ENCODE data around the gene C9orf50. TPM values are rescaled to one million over a fixed set of nuclear protein-coding genes. Genes with fewer than 3 reads are reported as not detected.

Gene C9orf50
- total RNA-seq, 2 experiments from 2014 or later = not detected

GRCh38 chr9:129626625-129627284 is 5.9 kb upstream of the C9orf50 start:
- ChIA-PET CTCF (interaction anchor here (0.9 to 4.3 kb wide), 3 partner anchors 111 to 495 kb away, joined by 3 to 38 read pairs (median 4); no protein-coding TSS in a partner anchor), POLR2A (interaction anchor here (0.7 to 4.4 kb wide), 14 partner anchors 13 to 1122 kb away, joined by 3 to 53 read pairs (median 7); partner anchors contain the start of genes ASB6, GLE1, IER5L and PTPA)
- H3K27ac ChIP-seq (ENCODE audit: low read depth in 1 of 2, low read length in 2 of 2) = peak overlapping the region; percentile 77 to 98
- Mint-ChIP-seq H3K9me3 (no peaks in the 10 kb centered on the region), H3K36me3 (ENCODE audit: low read depth) (peaks cover 32% of the 10 kb centered on the region), H3K27ac (peak overlapping the region; percentile 94), H3K4me1 (ENCODE audit: low read depth) (peaks cover 66% of the 10 kb centered on the region), H3K4me3 (peak overlapping the region; percentile 94), H3K27me3 (peaks cover 7% of the 10 kb centered on the region)
- peak overlapping the region; percentile 75 for H3K4me3 ChIP-seq (ENCODE audit: low read length)
- intact Hi-C loops (cut with DNase I, micrococcal nuclease) = loop anchor here (1.0 to 10.0 kb wide), 4 partner anchors 15 to 599 kb away; partner anchors contain the start of genes IER5L (in 1 of the 2), SH3GLB2 (in 1 of the 2) and TOR1B (in 1 of the 2)
- peaks cover 0 to 4% of the 10 kb centered on the region in 2 experiments for H3K27me3 ChIP-seq (ENCODE audit: control insufficient read depth in 1 of 2, insufficient read depth in 2 of 2, low read length in 2 of 2)
- DNase-seq = peak in 12 of 14 experiments; percentile 31 to 76 (median 42)
- H3K4me1 ChIP-seq (ENCODE audit: insufficient read depth, low read length) = peaks cover 74% of the 10 kb centered on the region
- H3K9me3 ChIP-seq (ENCODE audit: control insufficient read depth in 1 of 2, insufficient read depth in 1 of 2, low read length in 2 of 2) = peaks cover 0 to 3% of the 10 kb centered on the region in 2 experiments
- TF ChIP-seq CTCF (IDR thresholded peaks at IDR 0.05) = no peak
- peaks cover 22% of the 10 kb centered on the region for H3K36me3 ChIP-seq (ENCODE audit: insufficient read depth, low read length)
- peak; percentile 27 for ATAC-seq (ENCODE audit: poor library complexity)

GRCh38 chr9:129626079-129626624 is 5.3 kb upstream of the C9orf50 start, which contains the start of gene NTMT1:
Gene NTMT1, plus strand, starts transcription at chr9:129626163. Its CDS starts 6,541 bp downstream, at chr9:129632704.
- Histone ChIP-seq H3K36me3 (ENCODE audit: insufficient read depth, low read length) (peaks cover 17% of the 10 kb centered on the region), H3K9me3 (ENCODE audit: control insufficient read depth in 1 of 2, insufficient read depth in 1 of 2, low read length in 2 of 2) (peaks cover 0 to 5% of the 10 kb centered on the region in 2 experiments), H3K4me1 (ENCODE audit: insufficient read depth, low read length) (peaks cover 70% of the 10 kb centered on the region), H3K4me3 (ENCODE audit: low read length) (peak within 1 kb of the TSS; percentile 75), H3K27me3 (ENCODE audit: control insufficient read depth in 1 of 2, insufficient read depth in 2 of 2, low read length in 2 of 2) (peaks cover 6 to 10% of the 10 kb centered on the region in 2 experiments), H3K27ac (ENCODE audit: low read depth in 1 of 2, low read length in 2 of 2) (peak within 1 kb of the TSS; percentile 77 to 98)
- Mint-ChIP-seq H3K27ac (peak within 1 kb of the TSS; percentile 94), H3K36me3 (ENCODE audit: low read depth) (peaks cover 26% of the 10 kb centered on the region), H3K4me1 (ENCODE audit: low read depth) (peaks cover 63% of the 10 kb centered on the region), H3K27me3 (peaks cover 13% of the 10 kb centered on the region), H3K4me3 (peak within 1 kb of the TSS; percentile 94), H3K9me3 (no peaks in the 10 kb centered on the region)
- intact Hi-C loops (cut with DNase I, micrococcal nuclease) = loop anchor here (1.0 to 10.0 kb wide), 4 partner anchors 15 to 599 kb away; partner anchors contain the start of genes IER5L (in 1 of the 2), SH3GLB2 (in 1 of the 2) and TOR1B (in 1 of the 2)
- ChIA-PET CTCF (interaction anchor here (0.9 to 4.3 kb wide), 5 partner anchors 15 to 495 kb away, joined by 4 to 38 read pairs (median 15); partner anchors contain the start of gene ASB6), POLR2A (interaction anchor here (0.6 to 4.4 kb wide), 21 partner anchors 8 to 1121 kb away, joined by 3 to 53 read pairs (median 4); partner anchors contain the start of genes ASB6, GLE1, IER5L and PTPA)
- TF ChIP-seq CTCF (IDR thresholded peaks at IDR 0.05) = no peak
- DNase-seq (peak; percentile 85 to 97 (median 90)), ATAC-seq (ENCODE audit: poor library complexity) (peak; percentile 65)

GRCh38 chr9:129624947-129625346 is 4.0 kb upstream of the C9orf50 start:
- peak overlapping the region; percentile 94 for H3K4me3 Mint-ChIP-seq
- ChIA-PET POLR2A (interaction anchor here (0.6 to 4.4 kb wide), 17 partner anchors 9 to 1722 kb away, joined by 3 to 53 read pairs (median 4); partner anchors contain the start of genes ASB6, DOLPP1, IER5L and SH3GLB2), CTCF (interaction anchor here (1.0 to 4.3 kb wide), 15 partner anchors 13 to 494 kb away, joined by 3 to 38 read pairs (median 7); partner anchors contain the start of genes ASB6 and IER5L)
- H3K27me3 Mint-ChIP-seq = peaks cover 18% of the 10 kb centered on the region
- TF ChIP-seq CTCF (IDR thresholded peaks at IDR 0.05) = no peak
- Histone ChIP-seq H3K27me3 (ENCODE audit: control insufficient read depth in 1 of 2, insufficient read depth in 2 of 2, low read length in 2 of 2) (peaks cover 15 to 19% of the 10 kb centered on the region in 2 experiments), H3K27ac (ENCODE audit: low read depth in 1 of 2, low read length in 2 of 2) (peak overlapping the region in 1 of 2 donors; percentile 21), H3K9me3 (ENCODE audit: control insufficient read depth in 1 of 2, insufficient read depth in 1 of 2, low read length in 2 of 2) (peaks cover 0 to 5% of the 10 kb centered on the region in 2 experiments), H3K4me1 (ENCODE audit: insufficient read depth, low read length) (peaks cover 69% of the 10 kb centered on the region), H3K36me3 (ENCODE audit: insufficient read depth, low read length) (peaks cover 12% of the 10 kb centered on the region), H3K4me3 (ENCODE audit: low read length) (peak overlapping the region; percentile 75)
- intact Hi-C loops (cut with DNase I, micrococcal nuclease) = loop anchor here (2.0 to 10.0 kb wide), 4 partner anchors 14 to 598 kb away; partner anchors contain the start of genes IER5L (in 1 of the 2), SH3GLB2 (in 1 of the 2) and TOR1B (in 1 of the 2)
- no peaks in the 10 kb centered on the region for H3K9me3 Mint-ChIP-seq
- H3K36me3 Mint-ChIP-seq (ENCODE audit: low read depth) = peaks cover 18% of the 10 kb centered on the region
- H3K4me1 Mint-ChIP-seq (ENCODE audit: low read depth) = peaks cover 56% of the 10 kb centered on the region
- DNase-seq (peak in 7 of 14 experiments; percentile 23 to 79 (median 49)), ATAC-seq (ENCODE audit: poor library complexity) (peak; percentile 48)
- peak overlapping the region; percentile 94 for H3K27ac Mint-ChIP-seq
